ENCODE results near the gene TNS2. TPM values are rescaled to one million over a fixed set of nuclear protein-coding genes. Genes with fewer than 3 reads are reported as not detected.

TNS2 gene
- total RNA-seq, 1 donor from 2014 or later, result 91.7 TPM

GRCh38 chr12:53058674-53059433, 9.0 kb downstream of the TNS2 start:
- no peaks in the 10 kb centered on the region for H3K36me3 Mint-ChIP-seq
- TF ChIP-seq, protein P1, sequence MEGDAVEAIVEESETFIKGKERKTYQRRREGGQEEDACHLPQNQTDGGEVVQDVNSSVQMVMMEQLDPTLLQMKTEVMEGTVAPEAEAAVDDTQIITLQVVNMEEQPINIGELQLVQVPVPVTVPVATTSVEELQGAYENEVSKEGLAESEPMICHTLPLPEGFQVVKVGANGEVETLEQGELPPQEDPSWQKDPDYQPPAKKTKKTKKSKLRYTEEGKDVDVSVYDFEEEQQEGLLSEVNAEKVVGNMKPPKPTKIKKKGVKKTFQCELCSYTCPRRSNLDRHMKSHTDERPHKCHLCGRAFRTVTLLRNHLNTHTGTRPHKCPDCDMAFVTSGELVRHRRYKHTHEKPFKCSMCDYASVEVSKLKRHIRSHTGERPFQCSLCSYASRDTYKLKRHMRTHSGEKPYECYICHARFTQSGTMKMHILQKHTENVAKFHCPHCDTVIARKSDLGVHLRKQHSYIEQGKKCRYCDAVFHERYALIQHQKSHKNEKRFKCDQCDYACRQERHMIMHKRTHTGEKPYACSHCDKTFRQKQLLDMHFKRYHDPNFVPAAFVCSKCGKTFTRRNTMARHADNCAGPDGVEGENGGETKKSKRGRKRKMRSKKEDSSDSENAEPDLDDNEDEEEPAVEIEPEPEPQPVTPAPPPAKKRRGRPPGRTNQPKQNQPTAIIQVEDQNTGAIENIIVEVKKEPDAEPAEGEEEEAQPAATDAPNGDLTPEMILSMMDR (IDR thresholded peaks at IDR 0.05; ENCODE audit: unreplicated experiment), result no peak
- no peak for DNase-seq (ENCODE audit: low spot score in 2 of 2, unreplicated experiment in 2 of 2)
- H3K27ac Mint-ChIP-seq, result no peak overlapping the region
- no peaks in the 10 kb centered on the region for H3K9me3 Mint-ChIP-seq
- peaks cover 12% of the 10 kb centered on the region for H3K4me1 Mint-ChIP-seq
- no peaks in the 10 kb centered on the region for H3K27me3 Mint-ChIP-seq (ENCODE audit: low read depth)
- H3K4me3 Mint-ChIP-seq, result no peak overlapping the region

DNA sequence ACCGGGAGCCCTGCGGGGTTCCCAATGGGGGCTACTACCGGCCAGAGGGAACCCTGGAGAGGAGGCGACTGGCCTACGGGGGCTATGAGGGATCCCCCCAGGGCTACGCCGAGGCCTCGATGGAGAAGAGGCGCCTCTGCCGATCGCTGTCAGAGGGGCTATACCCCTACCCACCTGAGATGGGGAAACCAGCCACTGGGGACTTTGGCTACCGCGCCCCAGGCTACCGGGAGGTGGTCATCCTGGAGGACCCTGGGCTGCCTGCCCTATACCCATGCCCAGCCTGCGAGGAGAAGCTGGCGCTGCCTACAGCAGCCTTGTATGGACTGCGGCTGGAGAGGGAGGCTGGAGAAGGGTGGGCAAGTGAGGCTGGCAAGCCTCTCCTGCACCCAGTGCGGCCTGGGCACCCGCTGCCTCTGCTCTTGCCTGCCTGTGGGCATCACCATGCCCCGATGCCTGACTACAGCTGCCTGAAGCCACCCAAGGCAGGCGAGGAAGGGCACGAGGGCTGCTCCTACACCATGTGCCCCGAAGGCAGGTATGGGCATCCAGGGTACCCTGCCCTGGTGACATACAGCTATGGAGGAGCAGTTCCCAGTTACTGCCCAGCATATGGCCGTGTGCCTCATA, 9.7 kb downstream of the TNS2 start:
- H3K4me1 Mint-ChIP-seq, result peaks cover 8% of the 10 kb centered on the region
- no peaks in the 10 kb centered on the region for H3K9me3 Mint-ChIP-seq
- no peak for DNase-seq (ENCODE audit: low spot score in 2 of 2, unreplicated experiment in 2 of 2)
- no peak overlapping the region for H3K4me3 Mint-ChIP-seq
- no peak overlapping the region for H3K27ac Mint-ChIP-seq
- TF ChIP-seq, protein P1 (IDR thresholded peaks at IDR 0.05; ENCODE audit: unreplicated experiment), result no peak
- no peaks in the 10 kb centered on the region for H3K36me3 Mint-ChIP-seq
- no peaks in the 10 kb centered on the region for H3K27me3 Mint-ChIP-seq (ENCODE audit: low read depth)

GRCh38 chr12:53060064-53060720, 10.3 kb downstream of the TNS2 start:
- H3K27me3 Mint-ChIP-seq (ENCODE audit: low read depth), result no peaks in the 10 kb centered on the region
- peaks cover 8% of the 10 kb centered on the region for H3K4me1 Mint-ChIP-seq
- no peak overlapping the region for H3K4me3 Mint-ChIP-seq
- no peak overlapping the region for H3K27ac Mint-ChIP-seq
- DNase-seq (ENCODE audit: low spot score in 2 of 2, unreplicated experiment in 2 of 2), result no peak
- H3K9me3 Mint-ChIP-seq, result no peaks in the 10 kb centered on the region
- TF ChIP-seq, protein P1 (IDR thresholded peaks at IDR 0.05; ENCODE audit: unreplicated experiment), result no peak
- H3K36me3 Mint-ChIP-seq, result peaks cover 5% of the 10 kb centered on the region

DNA sequence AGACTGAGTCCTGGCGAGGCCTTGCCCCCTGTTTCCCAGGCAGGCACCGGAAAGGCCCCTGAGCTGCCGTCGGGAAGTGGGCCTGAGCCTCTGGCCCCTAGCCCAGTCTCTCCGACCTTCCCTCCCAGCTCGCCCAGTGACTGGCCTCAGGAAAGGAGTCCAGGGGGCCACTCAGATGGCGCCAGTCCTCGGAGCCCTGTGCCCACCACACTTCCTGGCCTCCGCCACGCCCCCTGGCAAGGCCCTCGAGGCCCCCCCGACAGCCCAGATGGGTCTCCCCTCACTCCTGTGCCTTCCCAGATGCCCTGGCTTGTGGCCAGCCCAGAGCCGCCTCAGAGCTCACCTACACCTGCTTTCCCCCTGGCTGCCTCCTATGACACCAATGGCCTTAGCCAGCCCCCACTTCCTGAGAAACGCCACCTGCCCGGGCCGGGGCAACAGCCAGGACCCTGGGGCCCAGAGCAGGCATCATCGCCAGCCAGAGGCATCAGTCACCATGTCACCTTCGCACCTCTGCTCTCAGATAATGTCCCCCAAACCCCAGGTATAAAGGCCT, 10.9 kb downstream of the TNS2 start:
- Mint-ChIP-seq H3K4me1 (peaks cover 6% of the 10 kb centered on the region), H3K4me3 (no peak overlapping the region), H3K36me3 (peaks cover 6% of the 10 kb centered on the region), H3K9me3 (no peaks in the 10 kb centered on the region), H3K27ac (no peak overlapping the region), H3K27me3 (ENCODE audit: low read depth) (no peaks in the 10 kb centered on the region)
- TF ChIP-seq, protein P1 (IDR thresholded peaks at IDR 0.05; ENCODE audit: unreplicated experiment), result no peak
- no peak for DNase-seq (ENCODE audit: low spot score in 2 of 2, unreplicated experiment in 2 of 2)

- TF ChIP-seq, protein P1 (IDR thresholded peaks at IDR 0.05; ENCODE audit: unreplicated experiment), result no peak
- DNase-seq (ENCODE audit: low spot score in 2 of 2, unreplicated experiment in 2 of 2), result peak in 1 of 2 experiments; percentile 28
- H3K36me3 Mint-ChIP-seq, result peaks cover 9% of the 10 kb centered on the region
- H3K9me3 Mint-ChIP-seq, result no peaks in the 10 kb centered on the region
- no peak overlapping the region for H3K4me3 Mint-ChIP-seq
- H3K4me1 Mint-ChIP-seq, result peaks cover 13% of the 10 kb centered on the region
- no peaks in the 10 kb centered on the region for H3K27me3 Mint-ChIP-seq (ENCODE audit: low read depth)
- H3K27ac Mint-ChIP-seq, result peak overlapping the region; percentile 34
Observed at GRCh38 chr12:53061404-53062010, 11.6 kb downstream of the TNS2 start.

All from mesothelial cell of epicardium (in vitro differentiated cells).